Measurements from ENCODE around the gene MCL1.

DNA sequence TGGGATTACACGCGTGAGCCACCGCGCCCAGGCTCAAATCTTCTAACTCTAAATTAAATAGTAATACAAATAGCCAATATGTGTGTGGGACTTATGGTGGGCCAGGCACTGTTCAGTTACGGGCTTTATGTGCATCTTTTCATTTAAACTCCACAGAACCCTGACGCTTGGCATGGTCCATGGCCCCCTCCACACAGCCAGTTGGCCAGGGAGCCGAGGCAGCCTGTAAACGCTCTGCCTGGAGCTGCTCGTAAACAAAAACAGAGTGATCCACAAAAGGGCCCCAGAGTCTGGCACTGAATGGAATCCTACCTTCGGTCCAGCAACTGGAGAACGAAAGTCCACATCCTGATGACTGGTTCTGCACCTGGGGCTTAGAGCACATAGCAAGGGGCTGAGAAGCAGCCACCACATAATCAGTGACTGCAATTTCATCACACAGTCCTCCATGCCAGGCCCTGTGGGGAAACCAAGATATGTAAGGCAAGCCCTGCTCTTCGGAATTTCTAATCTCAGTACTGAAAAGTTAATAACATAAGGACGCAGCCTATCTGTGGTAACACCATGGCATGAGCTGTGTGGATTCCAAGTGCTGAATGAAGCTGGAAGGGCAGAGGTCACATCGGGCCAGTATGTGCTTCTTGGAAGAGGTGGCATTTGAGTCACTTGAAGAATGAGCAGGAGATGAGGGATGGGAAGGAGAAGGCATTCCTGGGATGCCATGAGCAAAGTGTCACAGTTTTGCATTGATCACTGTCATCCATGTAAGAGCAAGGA is 43.7 kb downstream of the MCL1 start:
- TF ChIP-seq CTCF (IDR thresholded peaks at IDR 0.05) (no peak), POLR2A (IDR thresholded peaks at IDR 0.05) (no peak)

All from body of pancreas (tissue), 4 donors.